Immature natural killer cell (primary cell): ENCODE results near the gene CCDC66. TPM values are rescaled to one million over a fixed set of nuclear protein-coding genes. Genes with fewer than 3 reads are reported as not detected.

Source experiments
- DNase-seq, 3 donors: peaks; one replicate each; pipeline ENCODE4 v3.0.0; 2022; ENCODE audit warnings: mixed read lengths in 1 of 3
- H3K27ac Mint-ChIP-seq, 6 donors: one replicate each; pipeline ENCODE4 v1.8.0; 2020; ENCODE audit warnings: mixed read lengths in 6 of 6, mild to moderate bottlenecking in 5 of 6, inconsistent platforms in 4 of 6, moderate library complexity in 3 of 6
- H3K27me3 Mint-ChIP-seq, 3 donors: one replicate each; pipeline ENCODE4 v1.8.0; 2020 to 2021; ENCODE audit warnings: low read depth in 3 of 3, mild to moderate bottlenecking in 3 of 3, mixed read lengths in 3 of 3, moderate library complexity in 3 of 3, inconsistent platforms in 1 of 3
- H3K36me3 Mint-ChIP-seq, 3 donors: one replicate each; pipeline ENCODE4 v1.8.0; 2020; ENCODE audit warnings: mixed read lengths in 3 of 3, inconsistent platforms in 2 of 3, mild to moderate bottlenecking in 2 of 3
- H3K4me1 Mint-ChIP-seq, 2 donors: one replicate each; pipeline ENCODE4 v1.8.0; 2020; ENCODE audit warnings: inconsistent platforms in 2 of 2, mild to moderate bottlenecking in 2 of 2, mixed read lengths in 2 of 2, moderate library complexity in 1 of 2
- H3K4me3 Mint-ChIP-seq, 5 donors: one replicate each; pipeline ENCODE4 v1.8.0; 2020; ENCODE audit warnings: mild to moderate bottlenecking in 5 of 5, mixed read lengths in 5 of 5, inconsistent platforms in 3 of 5, moderate library complexity in 3 of 5
- H3K9me3 Mint-ChIP-seq, 6 donors: one replicate each; pipeline ENCODE4 v1.8.0; 2020; ENCODE audit warnings: mild to moderate bottlenecking in 6 of 6, mixed read lengths in 6 of 6, inconsistent platforms in 4 of 6, moderate library complexity in 3 of 6
- polyA plus RNA-seq, 3 donors: library from polyadenylated mRNA; unstranded; fragments of 300-500 nt; fragmentation: Illumina TruSeq; gene quantifications; one replicate each; pipeline ENCODE4 v1.2.3, GENCODE V29; 2021

Gene CCDC66
- polyA plus RNA-seq, 3 donors from 2014 or later: 9.8 to 14.0 (median 11.1) TPM

GRCh38 chr3:56630966-56631365 lies 74.0 kb downstream of the CCDC66 start:
- DNase-seq: no peak
- Mint-ChIP-seq H3K4me3 (no peak overlapping the region), H3K36me3 (peaks cover 8 to 29% (median 18%) of the 10 kb centered on the region in 3 donors), H3K27ac (peak overlapping the region in 1 of 6 donors; percentile 12), H3K4me1 (peaks cover 5 to 33% of the 10 kb centered on the region in 2 donors), H3K27me3 (no peaks in the 10 kb centered on the region), H3K9me3 (no peaks in the 10 kb centered on the region)

DNA sequence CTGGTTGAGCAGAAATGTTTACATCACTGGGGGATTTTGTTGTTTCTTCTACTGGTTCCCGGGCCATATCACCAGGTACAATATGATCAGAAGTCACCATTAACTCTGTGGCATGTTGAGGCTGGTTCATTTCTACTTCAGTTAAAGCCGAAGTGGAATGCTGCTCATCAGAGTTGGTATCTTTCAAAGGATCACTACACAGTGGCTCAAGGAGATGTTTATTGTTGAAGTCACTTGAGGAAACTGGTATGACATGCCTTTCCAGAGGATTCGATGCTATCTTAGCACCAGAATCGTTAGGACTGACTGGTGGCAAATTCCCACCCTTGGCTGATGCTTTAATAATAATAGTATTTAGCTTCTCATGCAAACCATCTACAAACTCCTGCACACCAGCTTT lies 76.2 kb downstream of the CCDC66 start:
- Mint-ChIP-seq H3K36me3 (peaks cover 13 to 29% (median 18%) of the 10 kb centered on the region in 3 donors), H3K27ac (no peak overlapping the region), H3K27me3 (no peaks in the 10 kb centered on the region), H3K4me1 (peaks cover 5 to 30% of the 10 kb centered on the region in 2 donors), H3K9me3 (no peaks in the 10 kb centered on the region), H3K4me3 (no peak overlapping the region)
- no peak for DNase-seq

DNA sequence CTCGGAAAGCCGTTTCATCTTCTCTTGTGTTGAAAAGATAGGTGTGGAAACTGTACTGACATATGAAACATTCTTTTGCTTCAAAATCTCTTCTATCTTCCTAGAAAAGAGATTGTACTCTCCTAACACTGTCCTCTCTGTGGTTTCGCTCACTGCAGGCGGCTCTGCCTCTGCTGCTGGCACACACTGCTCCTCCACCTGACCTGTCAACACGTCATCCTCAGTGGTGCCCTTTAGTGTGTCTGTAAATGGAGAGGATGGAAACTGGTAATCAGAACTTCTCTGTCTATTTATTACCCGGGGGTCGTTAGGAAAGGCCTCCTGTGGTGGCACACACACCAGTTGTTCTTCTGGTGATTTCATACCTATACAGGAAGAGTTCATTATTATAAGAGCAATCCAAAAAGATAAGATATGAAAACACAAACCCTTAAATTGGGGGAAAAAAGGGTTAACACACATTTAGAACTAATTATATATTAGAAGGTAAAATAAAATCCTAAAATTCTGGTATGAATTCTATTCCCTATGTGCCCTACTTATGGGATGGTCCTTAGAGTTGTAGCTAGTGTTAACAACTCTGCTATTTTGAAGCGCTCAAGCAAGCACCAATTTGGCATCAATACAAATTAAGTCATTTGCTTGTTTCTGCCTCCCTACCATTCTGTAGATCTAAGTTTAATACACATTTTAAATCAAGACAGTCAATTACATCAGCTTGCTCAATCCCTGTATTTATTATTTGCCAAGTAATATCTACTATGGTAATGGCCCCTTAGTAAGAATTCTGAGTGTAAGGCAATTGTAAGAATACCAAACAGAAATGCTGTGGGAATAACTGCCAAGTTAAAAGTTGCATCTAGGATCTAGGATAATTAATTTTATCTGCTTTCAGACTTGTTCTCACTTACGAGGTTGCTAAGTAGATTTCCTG lies 76.9 kb downstream of the CCDC66 start:
- Mint-ChIP-seq H3K36me3 (peaks cover 15 to 33% (median 20%) of the 10 kb centered on the region in 3 donors), H3K4me3 (no peak overlapping the region), H3K27ac (peak overlapping the region in 3 of 6 donors; percentile 35 to 55 (median 37)), H3K9me3 (no peaks in the 10 kb centered on the region), H3K27me3 (no peaks in the 10 kb centered on the region), H3K4me1 (peaks cover 5 to 30% of the 10 kb centered on the region in 2 donors)
- no peak for DNase-seq

DNA sequence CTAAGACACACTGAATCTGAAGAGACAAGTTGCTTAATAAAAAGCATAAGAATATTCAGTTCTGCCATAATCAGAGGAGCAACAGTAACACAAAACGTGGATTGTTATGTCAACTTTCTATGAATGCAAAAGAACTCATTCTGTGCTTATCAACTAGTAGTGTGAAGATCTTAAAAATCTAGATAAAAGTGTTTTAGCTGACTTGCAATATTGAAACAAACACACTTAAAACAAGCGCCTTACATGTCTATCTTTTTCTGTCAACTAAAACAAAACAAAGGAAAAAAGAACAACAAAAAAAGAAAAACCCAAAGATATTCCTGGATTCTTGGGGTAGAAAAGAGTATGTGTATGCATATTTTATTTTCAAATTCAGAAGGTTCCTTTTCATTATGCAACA lies 88.4 kb downstream of the CCDC66 start:
- H3K36me3 Mint-ChIP-seq: peaks cover 14 to 38% (median 36%) of the 10 kb centered on the region in 3 donors
- H3K4me1 Mint-ChIP-seq: peaks cover 24 to 42% of the 10 kb centered on the region in 2 donors

GRCh38 chr3:56654460-56654859 lies 97.5 kb downstream of the CCDC66 start:
- peaks cover 37 to 81% of the 10 kb centered on the region in 2 donors for H3K4me1 Mint-ChIP-seq
- peak overlapping the region; percentile 3 to 88 (median 71) for H3K27ac Mint-ChIP-seq
- peak overlapping the region in 1 of 5 donors; percentile 18 for H3K4me3 Mint-ChIP-seq
- no peaks in the 10 kb centered on the region for H3K27me3 Mint-ChIP-seq
- H3K36me3 Mint-ChIP-seq: peaks cover 34 to 60% (median 48%) of the 10 kb centered on the region in 3 donors
- peaks cover 0 to 2% (median 0%) of the 10 kb centered on the region in 6 donors for H3K9me3 Mint-ChIP-seq
- no peak for DNase-seq

More for the DNA sequence above, 88.4 kb downstream of the CCDC66 start:
- no peak overlapping the region for H3K4me3 Mint-ChIP-seq
- no peaks in the 10 kb centered on the region for H3K27me3 Mint-ChIP-seq
- DNase-seq: no peak
- no peaks in the 10 kb centered on the region for H3K9me3 Mint-ChIP-seq
- H3K27ac Mint-ChIP-seq: peak overlapping the region in 1 of 6 donors; percentile 9

DNA sequence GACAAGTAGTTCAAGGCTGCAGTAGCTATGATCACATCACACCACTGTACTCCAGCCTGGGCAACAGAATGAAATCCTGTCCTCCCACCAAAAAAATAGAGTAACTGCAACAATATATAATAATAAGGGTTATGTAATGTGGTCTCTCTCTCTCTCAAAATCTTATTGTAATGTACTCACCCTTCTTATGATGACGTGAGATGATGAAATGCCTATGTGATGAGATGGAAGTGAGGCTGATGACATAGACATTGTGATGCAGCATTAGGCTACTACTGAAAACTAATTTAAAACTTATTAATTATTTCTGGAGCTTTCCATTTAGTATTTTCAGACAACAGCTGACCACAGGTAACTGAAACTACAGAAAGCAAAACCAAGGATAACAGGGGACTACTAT lies 98.7 kb downstream of the CCDC66 start:
- Mint-ChIP-seq H3K4me1 (peaks cover 30 to 76% of the 10 kb centered on the region in 2 donors), H3K27me3 (no peaks in the 10 kb centered on the region), H3K9me3 (peaks cover 0 to 2% (median 0%) of the 10 kb centered on the region in 6 donors), H3K36me3 (peaks cover 37 to 64% (median 57%) of the 10 kb centered on the region in 3 donors), H3K27ac (peak overlapping the region in 2 of 6 donors; percentile 5 to 48), H3K4me3 (no peak overlapping the region)
- no peak for DNase-seq

- H3K27ac Mint-ChIP-seq: peak overlapping the region in 2 of 6 donors; percentile 14 to 23
Measured at GRCh38 chr3:56664823-56665222, 107.8 kb downstream of the CCDC66 start.

GRCh38 chr3:56667973-56668579 lies 111.1 kb downstream of the CCDC66 start:
- no peaks in the 10 kb centered on the region for H3K9me3 Mint-ChIP-seq
- H3K27me3 Mint-ChIP-seq: no peaks in the 10 kb centered on the region
- no peak overlapping the region for H3K4me3 Mint-ChIP-seq
- peak overlapping the region in 5 of 6 donors; percentile 42 to 76 (median 62) for H3K27ac Mint-ChIP-seq
- peaks cover 8 to 43% of the 10 kb centered on the region in 2 donors for H3K4me1 Mint-ChIP-seq
- H3K36me3 Mint-ChIP-seq: peaks cover 28 to 51% (median 33%) of the 10 kb centered on the region in 3 donors
- DNase-seq: no peak

More at GRCh38 chr3:56664823-56665222, 107.8 kb downstream of the CCDC66 start:
- peaks cover 8 to 35% of the 10 kb centered on the region in 2 donors for H3K4me1 Mint-ChIP-seq
- DNase-seq: no peak
- no peaks in the 10 kb centered on the region for H3K9me3 Mint-ChIP-seq
- no peaks in the 10 kb centered on the region for H3K27me3 Mint-ChIP-seq
- H3K4me3 Mint-ChIP-seq: no peak overlapping the region
- H3K36me3 Mint-ChIP-seq: peaks cover 28 to 49% (median 33%) of the 10 kb centered on the region in 3 donors

Other genes starting within 250 kb of the CCDC66 start
- not detected for gene ERC2, start 88.7 kb upstream of the CCDC66 start, polyA plus RNA-seq
- gene TASOR, start 126.1 kb downstream of the CCDC66 start, polyA plus RNA-seq: 10 to 100 TPM; 17.0 to 37.3 (median 20.6) TPM
- gene ARHGEF3, start 244.8 kb downstream of the CCDC66 start, polyA plus RNA-seq: 100 to 1,000 TPM; 110 to 197 (median 136) TPM